Renal pelvis (tissue), 4 donors: ENCODE data around the gene DGKI. TPM values are rescaled to one million over a fixed set of nuclear protein-coding genes. Genes with fewer than 3 reads are reported as not detected.

Experiments used
- DNase-seq: peaks from one replicate; pipeline ENCODE4 v3.0.0-alpha.2; 2013
- polyA plus RNA-seq, 3 donors: library from polyadenylated mRNA; unstranded; fragments of 120-200 nt; gene quantifications; one replicate each; pipeline ENCODE4 v1.2.1, GENCODE V29; 2013; ENCODE audit not compliant: insufficient read length in 3 of 3

DGKI gene
- polyA plus RNA-seq, 3 donors: 1.5 to 2.3 (median 1.6) TPM

- no peak for DNase-seq
These were observed 189.1 kb downstream of the DGKI start for GRCh38 chr7:137657476-137658189.

DNA sequence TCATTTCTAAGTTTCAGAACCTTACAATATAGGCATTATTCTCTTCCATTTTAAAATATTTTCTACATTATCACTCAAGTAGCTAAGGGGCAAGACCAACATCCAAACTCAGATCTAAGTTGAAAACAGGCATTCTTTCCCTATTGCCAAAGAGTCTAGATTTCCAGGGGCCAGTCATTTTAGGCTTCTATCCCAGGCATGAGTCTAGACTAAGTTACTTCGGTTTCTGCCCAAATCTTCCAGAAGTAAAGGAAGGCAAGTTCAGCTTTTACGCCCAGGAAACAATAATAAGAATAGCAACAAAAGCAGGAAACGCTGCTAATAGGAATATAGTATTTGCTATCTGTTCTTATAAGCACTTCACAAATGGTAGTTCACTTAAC, 189.9 kb downstream of the DGKI start:
- DNase-seq: no peak

GRCh38 chr7:137656227-137656849, 190.4 kb downstream of the DGKI start:
- DNase-seq: peak; percentile 68

- DNase-seq: no peak
These were observed 191.0 kb downstream of the DGKI start for GRCh38 chr7:137655804-137656203.

GRCh38 chr7:137652721-137653120, 194.1 kb downstream of the DGKI start:
- no peak for DNase-seq

- no peak for DNase-seq
These were observed 198.7 kb downstream of the DGKI start for GRCh38 chr7:137647905-137648565.

DNA sequence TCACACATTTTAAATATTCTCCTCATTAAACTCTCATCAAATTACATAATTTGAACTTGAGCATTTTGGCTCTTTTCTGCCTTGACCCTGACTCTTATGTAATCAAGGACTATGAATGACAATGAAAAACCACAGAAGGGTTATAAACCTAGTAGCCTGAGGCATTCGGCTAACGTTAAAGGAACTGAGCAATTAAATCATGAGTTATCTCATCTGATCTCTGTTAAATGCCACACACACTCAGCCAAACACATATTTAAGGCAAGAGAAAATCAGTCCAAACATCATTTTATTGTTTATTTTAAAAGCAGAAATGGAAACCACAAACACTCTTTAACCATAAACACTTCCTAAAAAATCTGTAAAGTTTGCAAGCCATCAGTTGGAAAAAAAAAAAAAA, 204.3 kb downstream of the DGKI start:
- DNase-seq: no peak

DNA sequence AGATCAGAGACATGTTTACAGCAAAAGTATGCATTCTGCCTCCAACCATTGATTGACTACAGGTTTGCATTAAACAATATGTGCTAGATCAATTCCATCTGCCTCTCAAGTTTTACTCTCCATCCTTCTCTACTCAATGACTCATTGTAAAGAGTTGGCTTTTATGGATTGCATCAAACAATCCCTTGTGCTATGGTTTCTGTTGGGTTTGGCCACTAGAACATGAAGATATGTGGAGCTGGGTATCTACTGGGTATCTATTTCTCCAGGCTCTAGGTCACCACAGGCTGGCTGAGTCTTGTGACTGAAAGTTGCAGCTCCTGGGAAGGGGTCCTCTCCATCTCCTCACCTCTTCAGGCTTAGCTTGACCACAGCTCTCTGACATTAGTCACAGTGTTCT, 204.7 kb downstream of the DGKI start:
- no peak for DNase-seq

- no peak for DNase-seq
These were observed 210.4 kb downstream of the DGKI start for GRCh38 chr7:137636376-137636775.

DNA sequence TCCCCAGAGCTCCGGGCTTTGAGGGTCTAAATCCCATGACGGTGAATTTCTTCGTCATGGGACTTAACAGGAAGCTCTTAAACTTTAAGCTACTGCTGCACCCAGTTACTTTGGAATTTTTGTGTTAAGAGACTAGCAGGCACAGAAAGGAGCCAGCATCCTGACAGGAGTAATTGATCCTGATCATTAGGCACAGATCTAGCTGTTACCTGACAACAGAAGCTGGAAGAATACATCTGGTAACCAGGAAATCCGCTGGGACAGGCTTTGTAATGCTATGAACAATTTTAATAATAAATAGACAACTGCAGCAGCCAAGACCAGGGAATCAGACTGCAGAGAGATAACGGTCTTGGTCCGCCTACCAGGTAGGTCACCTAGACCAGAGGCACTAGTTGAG, 210.9 kb downstream of the DGKI start:
- no peak for DNase-seq

GRCh38 chr7:137635132-137635531, 211.6 kb downstream of the DGKI start:
- no peak for DNase-seq

DNA sequence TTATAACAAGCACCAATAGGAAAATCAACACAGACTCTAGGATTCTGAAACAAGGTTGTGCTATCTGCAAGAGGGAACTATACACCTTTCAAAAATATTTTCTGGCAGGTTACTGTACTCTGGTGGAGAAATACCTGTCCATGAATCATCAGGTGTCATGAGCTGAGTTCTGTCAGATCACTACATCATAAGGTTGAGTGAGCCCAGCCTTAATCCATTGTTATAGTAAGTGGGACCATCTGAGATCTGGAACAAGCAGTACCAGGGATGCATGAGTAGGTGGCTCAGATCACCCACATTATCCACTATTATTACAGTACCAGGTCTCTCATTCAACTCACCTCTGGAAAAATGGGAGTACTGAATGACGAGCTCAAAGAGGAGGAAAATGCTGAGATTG, 212.4 kb downstream of the DGKI start:
- DNase-seq: no peak

DNA sequence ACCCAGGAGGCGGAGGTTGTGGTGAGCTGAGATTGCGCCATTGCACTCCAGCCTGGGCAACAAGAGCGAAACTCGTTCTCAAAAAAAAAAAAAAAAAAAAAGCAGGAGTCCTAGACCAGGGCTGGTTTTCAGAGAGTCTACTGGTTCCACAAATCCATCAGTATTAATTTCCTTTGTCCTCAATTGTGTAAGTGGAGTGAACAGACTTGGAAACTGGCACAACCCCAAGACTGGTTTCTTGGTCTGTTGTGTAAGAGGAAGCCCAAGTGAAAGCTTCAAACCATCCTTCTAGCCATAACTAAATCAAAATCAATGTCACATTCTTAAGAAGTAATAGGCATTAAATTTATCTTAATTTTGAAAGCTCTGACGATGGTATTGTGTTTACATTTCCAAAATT, 213.6 kb downstream of the DGKI start:
- DNase-seq: no peak

DNA sequence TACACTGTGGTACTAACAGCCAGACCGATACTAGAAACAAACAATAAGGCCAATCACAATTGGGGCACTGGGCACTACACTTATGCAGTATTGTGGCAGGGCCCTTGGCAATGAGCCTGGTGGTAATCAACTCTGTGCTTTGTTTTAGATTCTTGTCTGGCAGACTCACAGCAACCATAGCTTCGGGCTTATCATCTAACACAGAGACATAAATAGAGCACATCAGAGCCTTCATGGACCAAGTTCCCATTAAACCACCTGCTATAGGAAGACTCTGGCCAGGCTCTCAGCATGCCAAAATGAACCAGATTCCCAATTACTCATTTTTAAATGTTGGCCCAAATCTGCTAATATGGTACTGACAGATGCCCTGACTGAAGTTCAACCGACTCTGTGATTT, 218.6 kb downstream of the DGKI start:
- no peak for DNase-seq

DNA sequence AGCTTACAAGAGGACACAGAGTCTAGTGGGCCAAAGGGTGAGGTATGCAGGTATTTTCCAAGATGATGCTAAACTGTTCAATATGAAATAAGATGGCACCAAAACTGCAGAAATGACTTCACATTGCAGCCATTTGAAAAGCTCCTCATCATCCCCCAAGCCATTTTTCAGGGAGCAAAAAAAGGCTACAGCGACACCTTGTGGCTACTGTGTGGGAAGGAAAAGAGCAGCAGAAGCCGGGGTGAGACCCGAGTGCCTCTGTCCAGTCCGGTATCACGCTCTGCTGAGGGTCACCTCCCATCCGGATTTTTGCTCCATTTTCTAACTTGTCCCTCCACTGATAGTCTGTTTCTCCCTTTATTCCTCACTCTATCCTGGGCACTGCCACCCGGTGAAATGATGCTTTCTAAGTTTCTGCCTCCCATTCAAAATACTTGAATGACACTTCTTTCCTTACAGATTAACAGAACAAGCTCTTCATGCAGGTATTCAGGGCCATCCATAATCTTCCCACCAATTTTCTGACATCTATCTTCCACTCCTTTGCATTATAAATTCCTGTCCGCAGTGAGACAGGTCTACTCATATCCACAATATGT, 220.2 kb downstream of the DGKI start:
- peak; percentile 60 for DNase-seq

GRCh38 chr7:137625197-137625596, 221.6 kb downstream of the DGKI start:
- no peak for DNase-seq

DNA sequence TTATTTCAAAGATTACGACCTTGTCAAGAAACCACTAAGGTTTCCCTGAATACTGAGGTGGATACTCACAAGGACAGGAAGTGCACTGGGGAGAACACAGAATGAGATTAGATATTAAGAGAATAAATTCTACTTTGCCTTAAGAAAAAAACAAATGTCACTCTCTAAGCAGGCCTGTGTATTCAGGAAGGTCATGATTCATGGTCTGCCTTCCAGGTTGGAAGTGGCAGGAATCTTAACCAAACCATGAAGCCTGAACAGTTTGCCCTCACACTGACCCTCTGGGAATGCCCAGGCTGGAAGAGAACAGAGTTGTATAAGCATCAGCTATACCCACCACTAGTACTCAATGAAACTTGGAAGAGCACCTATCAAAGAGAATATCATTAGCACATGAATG, 227.6 kb downstream of the DGKI start:
- no peak for DNase-seq

GRCh38 chr7:137618748-137619147, 228.0 kb downstream of the DGKI start:
- DNase-seq: no peak

DNA sequence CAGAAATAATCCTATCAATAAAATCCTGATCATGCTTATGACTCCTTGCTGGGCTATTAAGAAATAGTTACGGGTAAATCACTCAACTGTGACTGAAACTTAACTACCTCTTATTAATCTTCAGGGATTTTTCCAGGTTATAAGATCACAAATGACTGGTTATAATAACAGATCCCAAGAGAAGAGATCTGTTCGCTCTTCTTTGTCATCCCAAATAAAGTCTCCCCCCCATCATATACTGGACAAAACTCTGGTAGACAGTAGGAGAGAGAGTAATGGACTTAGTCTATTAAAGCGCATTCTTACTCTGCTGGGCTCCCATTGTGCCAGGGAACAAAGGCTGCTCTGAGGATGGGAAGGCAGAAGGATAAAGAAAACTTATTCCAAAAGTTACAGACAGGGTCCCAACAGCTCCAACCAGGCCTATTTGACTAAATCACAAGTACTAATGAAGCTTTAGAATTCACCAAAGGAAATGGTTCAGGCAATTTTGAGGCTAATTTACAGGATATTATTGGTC, 233.7 kb downstream of the DGKI start:
- DNase-seq: no peak

- DNase-seq: no peak
These were observed 235.2 kb downstream of the DGKI start for GRCh38 chr7:137611606-137612005.

DNA sequence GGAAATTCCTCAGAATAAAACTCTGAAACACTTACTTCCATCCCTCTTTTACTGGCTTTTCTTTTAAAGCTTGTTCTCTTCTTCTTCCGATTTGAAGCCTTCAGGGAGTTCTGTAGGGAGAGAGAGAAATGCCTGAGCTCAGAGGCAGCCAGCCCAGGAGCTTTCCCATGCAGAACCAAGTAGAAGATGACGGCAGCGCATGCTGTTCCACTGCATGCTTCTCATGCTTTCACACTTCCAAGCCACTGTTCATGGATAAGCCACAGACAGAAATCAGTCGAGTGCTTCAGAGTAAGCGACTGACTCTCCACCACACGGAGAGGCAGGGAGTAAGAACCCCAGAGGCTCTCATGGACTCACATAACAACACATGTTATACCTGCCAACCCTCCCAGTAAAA, 237.3 kb downstream of the DGKI start:
- no peak for DNase-seq

DNA sequence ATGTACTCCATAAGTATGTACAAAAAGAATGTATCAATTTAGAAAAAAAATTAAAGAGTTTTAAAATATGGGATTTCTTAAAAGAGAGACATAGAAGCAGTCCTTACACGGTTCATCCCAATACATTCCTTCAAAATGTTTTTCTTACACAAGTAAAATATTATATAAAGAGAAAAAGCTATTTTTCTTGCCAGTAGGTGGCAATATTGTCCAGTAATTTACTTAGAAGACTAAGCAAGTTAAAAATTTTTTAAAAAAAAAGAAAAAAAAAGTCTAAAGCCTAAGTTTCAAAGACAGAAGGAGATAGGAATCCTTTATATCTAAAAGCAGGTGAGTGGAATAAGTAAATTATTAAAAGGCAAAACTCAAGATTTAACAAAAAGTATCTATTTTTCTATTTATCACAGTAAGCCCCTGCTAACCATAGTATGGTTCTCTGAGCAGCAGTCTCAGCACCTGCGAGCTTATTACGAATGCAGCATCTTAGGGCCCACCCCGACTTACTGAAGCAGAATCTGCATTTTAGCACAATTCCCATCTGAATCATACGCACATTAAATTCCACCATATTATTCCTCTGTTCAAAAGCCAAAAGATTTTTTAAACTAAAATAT, 240.6 kb downstream of the DGKI start:
- DNase-seq: peak; percentile 35
